Panc1 (cell line): ENCODE data around the gene LRRC26.

Experiments
- CTCF ChIP-seq: fragments of 450-650 bp; IDR thresholded peaks from 2 replicates; pipeline ENCODE4 v1.5.1; 2017; ENCODE audit warnings: mild to moderate bottlenecking
- POLR2AphosphoS5 ChIP-seq: IDR thresholded peaks from 2 replicates; pipeline ENCODE4 v1.6.1; 2012; ENCODE audit warnings: mild to moderate bottlenecking, low read depth, low read length, moderate library complexity
- REST ChIP-seq, 2 experiments: IDR thresholded peaks; 2 replicates each; pipeline ENCODE4 v1.6.1; 2011 to 2012; ENCODE audit warnings: low read depth in 2 of 2, control low read depth in 1 of 2, low read length in 1 of 2, mild to moderate bottlenecking in 1 of 2, moderate library complexity in 1 of 2; ENCODE audit not compliant: insufficient read depth in 1 of 2

GRCh38 chr9:137205126-137206069 is 35.5 kb upstream of the LRRC26 start, which contains the start of the genes NDOR1 and TMEM203:
- TF ChIP-seq CTCF (no peak), POLR2AphosphoS5 (peak; percentile 74), REST (IDR thresholded peaks at IDR 0.05; ENCODE audit: insufficient read depth in 1 of 2, low read depth in 2 of 2, low read length in 1 of 2) (no peak)
